ENCODE results near the gene MYADML2.

The MYADML2 gene

GRCh38 chr17:81978524-81979298 is 31.7 kb upstream of the MYADML2 start:
- no peak for DNase-seq

- peak; percentile 79 to 86 for DNase-seq
Observed at GRCh38 chr17:81977211-81977808, 30.3 kb upstream of the MYADML2 start, which contains the start of gene ASPSCR1. Gene ASPSCR1, plus strand, starts transcription at chr17:81977629. Its CDS starts 18 bp downstream, at chr17:81977647.

DNA sequence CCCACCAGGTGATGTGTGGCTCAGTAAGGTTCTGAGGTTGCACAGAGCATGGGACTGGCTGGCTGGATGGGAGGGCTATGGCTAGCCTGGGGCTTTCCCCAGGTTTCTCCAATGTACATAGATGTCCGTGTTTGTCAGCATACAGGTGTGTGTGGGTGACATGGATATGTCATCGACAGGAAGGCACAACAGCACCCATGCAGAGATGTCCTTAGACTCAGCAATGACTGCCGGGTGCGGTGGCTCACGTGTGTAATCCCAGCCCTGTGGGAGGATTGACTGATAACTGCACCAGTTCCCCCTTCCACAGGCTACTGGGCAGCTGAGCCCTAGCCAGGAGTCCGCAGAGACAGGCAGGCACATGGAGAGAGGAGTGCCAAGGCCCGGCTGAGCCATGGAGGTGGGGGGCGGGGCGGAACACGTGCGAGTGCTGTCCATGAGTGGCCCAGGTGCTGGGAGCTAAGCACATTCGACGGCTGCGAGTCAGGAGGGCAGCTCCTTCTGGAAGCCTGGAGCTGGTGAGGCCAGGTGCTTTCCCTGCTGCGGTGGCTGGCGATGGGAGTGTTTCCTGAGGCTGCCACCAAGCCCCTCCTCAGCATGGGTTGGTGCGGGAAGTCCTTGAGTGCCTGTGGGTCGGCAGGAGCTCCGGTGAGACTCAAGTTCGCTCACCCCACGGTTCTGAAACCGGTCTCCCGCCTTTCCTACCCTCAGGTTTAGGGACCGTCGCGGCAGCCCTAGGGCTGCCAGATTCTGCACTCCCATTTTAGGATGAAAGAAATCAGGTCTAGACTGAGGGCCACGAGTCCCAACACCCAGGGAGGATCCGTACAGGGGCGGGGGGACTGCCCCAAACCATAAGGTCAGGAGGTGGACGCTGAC is 29.5 kb upstream of the MYADML2 start:
- peak; percentile 83 to 91 for DNase-seq

- DNase-seq = no peak
Observed at GRCh38 chr17:81973432-81973831, 26.4 kb upstream of the MYADML2 start.

- no peak for DNase-seq
Observed at GRCh38 chr17:81968850-81969812, 22.1 kb upstream of the MYADML2 start.

GRCh38 chr17:81968396-81968745 is 21.3 kb upstream of the MYADML2 start:
- no peak for DNase-seq

GRCh38 chr17:81967533-81968395 is 20.7 kb upstream of the MYADML2 start:
- DNase-seq = peak; percentile 88

GRCh38 chr17:81967244-81967532 is 20.2 kb upstream of the MYADML2 start:
- DNase-seq = no peak

GRCh38 chr17:81966343-81967243 is 19.6 kb upstream of the MYADML2 start:
- peak; percentile 88 to 95 for DNase-seq

DNA sequence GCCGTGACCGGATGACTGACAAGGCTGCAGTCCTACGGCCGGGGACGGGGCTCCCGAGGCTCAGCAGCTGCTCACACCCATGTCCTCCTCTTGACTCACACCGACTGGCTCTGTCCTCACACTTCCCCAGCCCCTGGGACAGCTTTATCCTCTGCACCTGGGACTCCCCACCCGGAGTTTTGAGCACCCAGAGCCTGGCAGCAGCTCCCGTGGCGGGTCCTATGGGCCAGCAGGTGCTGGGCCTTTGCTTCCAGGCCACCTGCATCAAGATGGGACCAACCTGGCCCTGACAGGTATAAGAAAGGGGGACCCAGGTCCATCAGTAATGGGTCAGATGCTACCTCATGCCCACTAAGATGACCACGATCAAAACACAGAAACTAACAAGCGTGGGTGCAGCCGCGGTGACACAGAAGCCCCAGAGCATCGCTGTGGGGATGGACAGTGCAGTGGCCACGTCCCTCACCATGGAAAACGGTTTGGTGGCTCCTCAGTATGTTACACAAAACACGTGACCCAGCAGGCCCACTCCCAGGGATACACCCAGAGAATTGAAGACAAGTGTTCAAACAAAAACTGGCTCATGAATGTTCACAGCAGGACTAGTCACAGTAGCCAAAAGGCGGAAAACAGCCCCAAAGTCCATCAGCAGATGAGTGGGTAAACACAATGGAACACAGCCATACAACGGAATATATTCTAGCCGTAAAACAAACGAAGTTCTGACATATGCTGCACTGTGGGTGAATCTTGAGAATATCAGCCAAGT is 17.2 kb upstream of the MYADML2 start:
- no peak for DNase-seq

GRCh38 chr17:81962499-81963441 is 15.7 kb upstream of the MYADML2 start:
- DNase-seq = peak in 1 of 2 experiments; percentile 35

DNA sequence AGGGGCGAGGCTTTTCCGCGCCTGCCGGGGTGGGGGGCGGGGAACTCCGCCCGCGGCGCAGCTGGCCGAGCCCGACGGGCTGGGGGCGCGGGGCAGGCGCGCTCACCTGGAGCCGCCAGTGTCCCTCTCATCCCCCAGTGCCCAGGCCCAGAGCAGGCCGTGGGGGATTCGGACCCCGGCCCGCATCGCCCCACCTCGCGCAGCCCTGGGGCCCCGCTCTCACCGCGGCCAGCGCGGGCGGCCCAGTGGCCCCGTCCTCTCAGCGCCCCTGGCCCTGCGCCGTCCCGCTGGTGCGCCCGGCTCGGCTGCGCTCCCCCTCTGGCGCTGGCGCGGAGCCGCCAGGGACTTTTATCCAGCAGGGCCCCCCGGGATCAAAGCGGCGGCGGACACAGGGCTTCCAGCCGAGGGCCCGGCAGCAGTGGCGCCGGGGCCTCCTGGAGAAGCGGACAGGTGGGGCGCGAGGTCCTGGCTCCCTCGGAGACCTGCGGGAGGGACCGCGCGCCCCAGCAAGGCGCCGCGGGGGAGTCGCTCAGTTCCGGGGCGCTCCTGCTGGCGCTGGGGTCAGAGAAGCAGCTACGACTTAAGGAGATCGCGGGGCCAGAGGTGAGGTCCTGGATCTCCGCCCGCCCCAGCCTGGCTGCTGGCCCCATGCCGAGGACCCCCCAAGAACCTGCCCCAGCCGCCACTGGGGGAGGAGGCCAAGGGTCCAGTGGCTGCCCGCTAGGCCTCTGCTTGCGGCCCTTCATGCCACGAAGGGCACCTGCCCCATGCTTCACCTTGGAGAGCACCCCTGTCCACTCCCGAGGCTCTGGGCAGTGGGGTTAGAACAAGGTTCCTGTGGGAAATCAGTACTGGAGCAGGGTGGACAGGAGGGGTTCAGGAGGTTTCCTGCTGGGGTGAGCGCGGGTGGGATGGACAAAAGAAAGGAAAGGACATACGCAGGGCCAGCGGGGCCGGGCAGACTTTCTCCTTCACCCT is 14.8 kb upstream of the MYADML2 start:
- no peak for DNase-seq

GRCh38 chr17:81961087-81961511 is 14.1 kb upstream of the MYADML2 start, which contains the start of gene NOTUM:
Gene NOTUM, minus strand, starts transcription at chr17:81961187. Its CDS starts 278 bp downstream, at chr17:81960909.
- DNase-seq = peak; percentile 26 to 39

DNA sequence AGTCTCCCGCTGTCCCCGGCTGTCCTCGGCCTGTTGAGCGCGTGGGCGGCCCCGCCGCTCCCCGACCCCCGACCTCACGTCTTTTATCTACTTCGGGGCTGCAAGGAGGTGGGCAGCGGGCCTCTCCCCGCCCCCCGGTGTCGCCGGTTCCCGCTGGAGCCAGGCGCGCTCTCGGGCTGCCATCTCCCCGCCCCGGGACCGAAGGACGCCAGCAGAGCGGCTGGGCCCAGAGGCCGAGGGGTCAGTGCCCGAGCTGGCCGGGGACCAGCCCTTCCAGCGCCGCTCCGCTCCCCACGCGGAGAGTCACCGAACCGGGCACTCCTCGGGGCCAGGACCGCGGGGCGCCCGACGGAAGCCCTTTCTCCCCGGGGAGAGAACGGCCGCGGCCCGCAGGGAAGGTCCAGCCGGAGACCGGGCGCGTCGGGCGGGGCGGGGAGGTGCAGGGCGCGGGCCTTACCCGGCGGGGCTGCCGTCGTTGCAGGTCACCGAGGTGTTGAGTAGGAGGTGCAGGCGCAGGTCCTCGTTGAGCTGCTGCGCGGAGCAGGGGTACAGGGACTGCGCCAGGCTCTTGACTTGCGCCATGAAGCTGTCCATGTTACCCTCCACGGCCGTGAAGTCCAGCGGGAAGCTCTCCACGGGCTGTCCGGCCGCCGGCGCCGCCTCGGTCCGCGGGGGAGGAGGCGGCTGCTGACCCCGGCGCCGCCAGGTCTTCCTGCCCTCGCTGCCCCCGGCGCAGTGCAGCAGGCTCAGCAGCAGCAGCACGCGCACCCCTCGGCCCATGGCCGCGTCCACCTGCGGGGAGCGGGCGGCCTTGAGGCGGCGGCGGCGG is 13.3 kb upstream of the MYADML2 start:
- no peak for DNase-seq

DNA sequence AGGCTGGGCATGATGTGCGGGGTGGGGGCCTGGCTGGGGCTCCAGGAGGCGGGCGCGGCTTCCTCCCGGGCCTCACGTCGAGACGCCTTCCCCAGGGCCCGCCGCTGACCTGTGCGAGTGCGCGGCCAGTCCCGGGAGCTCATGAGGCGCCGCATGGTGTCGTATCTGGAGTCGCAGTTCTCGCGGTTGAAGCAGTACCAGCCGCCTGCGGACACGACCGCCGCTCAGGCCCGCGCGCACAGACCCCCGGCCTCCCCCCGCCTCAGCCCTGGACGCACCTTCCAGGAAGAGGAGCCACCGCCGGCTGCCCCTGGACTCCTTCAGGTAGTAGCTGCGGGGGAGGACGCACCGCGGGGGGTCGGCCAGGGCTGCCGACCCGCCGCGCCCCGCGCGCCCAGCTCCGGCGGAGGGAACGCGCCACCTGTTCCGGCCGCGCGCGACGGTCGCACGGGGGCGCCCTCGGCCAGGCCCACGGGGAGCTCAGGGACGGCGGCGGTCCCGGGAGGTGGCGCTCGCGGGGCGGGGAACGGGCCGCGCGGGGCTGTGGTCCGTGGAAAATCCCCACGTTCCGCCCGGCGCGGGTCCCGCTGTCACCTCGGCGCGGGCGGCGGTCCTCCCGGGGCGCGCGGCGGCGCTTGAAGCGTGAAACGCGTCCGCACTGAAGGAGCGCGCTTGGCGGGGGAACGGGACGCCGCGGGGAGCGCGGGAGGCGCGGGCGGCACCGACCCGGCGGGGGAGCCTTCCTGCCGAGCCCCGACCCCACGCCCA is 12.5 kb upstream of the MYADML2 start:
- DNase-seq = peak; percentile 57 to 72
